GM12801 (cell line): ENCODE data around the gene TYW3.

Experiments
- TF ChIP-seq, protein P1 (sequence below): IDR thresholded peaks from one replicate; pipeline ENCODE4 v1.5.1; 2011; ENCODE audit warnings: control low read depth; ENCODE audit not compliant: insufficient read length; ENCODE audit errors: extremely low read depth

Gene TYW3

DNA sequence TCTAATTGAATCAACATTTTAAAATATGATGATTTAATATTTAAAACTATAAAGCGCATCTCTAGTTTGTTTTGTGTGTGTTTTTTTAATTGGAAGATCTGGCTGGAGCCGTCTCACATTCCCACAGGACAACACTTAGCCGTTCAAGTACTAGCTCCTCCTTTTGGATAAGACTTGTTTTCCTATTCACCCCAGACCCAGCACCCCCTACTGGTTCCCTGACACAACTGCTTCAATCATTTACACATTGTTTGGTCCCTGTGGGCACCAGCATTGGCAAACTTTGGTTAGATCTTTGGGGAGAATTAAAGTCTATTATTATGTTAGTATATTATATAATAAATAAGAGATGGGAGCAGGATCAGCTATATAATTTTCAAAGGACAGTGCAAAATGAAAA, 34.5 kb downstream of the TYW3 start:
- TF ChIP-seq, protein P1, sequence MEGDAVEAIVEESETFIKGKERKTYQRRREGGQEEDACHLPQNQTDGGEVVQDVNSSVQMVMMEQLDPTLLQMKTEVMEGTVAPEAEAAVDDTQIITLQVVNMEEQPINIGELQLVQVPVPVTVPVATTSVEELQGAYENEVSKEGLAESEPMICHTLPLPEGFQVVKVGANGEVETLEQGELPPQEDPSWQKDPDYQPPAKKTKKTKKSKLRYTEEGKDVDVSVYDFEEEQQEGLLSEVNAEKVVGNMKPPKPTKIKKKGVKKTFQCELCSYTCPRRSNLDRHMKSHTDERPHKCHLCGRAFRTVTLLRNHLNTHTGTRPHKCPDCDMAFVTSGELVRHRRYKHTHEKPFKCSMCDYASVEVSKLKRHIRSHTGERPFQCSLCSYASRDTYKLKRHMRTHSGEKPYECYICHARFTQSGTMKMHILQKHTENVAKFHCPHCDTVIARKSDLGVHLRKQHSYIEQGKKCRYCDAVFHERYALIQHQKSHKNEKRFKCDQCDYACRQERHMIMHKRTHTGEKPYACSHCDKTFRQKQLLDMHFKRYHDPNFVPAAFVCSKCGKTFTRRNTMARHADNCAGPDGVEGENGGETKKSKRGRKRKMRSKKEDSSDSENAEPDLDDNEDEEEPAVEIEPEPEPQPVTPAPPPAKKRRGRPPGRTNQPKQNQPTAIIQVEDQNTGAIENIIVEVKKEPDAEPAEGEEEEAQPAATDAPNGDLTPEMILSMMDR = no peak

DNA sequence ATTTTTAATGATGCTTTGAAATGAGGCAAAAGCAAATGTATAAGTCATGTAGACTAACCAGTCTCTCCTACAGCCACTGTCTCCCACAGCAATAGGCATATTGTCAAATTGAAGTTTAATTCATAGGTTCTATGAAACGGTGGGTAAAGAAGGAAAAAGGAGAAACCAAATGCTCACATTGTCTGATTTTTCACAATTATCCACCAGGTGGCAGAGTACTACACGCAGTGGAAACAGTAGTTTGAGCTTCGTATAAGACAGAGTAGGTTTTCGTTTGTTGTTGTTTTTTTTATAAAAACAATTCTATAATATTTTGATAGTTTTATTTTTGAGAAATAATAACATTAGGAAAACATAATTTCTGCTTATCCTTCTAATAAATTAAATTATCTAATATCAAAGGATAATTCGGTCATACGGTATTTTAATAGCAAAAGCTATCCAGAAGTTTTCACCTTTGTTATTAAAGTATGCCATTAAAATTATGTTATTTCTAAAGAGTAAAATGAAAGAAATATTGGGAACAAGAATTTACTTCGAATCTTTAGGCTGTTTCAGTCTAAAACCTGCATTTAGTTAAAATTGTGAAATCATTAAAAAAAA, 39.1 kb downstream of the TYW3 start:
- TF ChIP-seq, protein P1 = no peak

DNA sequence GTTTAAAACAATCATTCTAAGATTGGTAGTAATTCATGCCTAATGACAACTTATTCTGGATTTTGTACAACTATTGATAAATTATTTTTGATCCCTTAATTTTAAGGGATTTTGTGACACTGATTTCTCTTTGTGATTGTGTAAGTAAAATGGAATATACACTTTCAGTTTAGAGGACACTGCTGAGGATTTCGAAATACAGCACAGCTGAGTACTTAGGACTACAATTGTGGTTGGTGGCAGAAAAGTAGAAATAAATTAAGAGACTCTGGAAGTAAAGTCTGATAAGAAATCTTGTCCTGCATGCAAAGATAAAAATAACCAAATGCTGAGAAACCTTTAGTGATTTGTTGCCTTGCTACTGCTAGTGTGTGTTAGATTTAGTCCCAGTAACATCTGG, 40.0 kb downstream of the TYW3 start:
- TF ChIP-seq, protein P1 = no peak

DNA sequence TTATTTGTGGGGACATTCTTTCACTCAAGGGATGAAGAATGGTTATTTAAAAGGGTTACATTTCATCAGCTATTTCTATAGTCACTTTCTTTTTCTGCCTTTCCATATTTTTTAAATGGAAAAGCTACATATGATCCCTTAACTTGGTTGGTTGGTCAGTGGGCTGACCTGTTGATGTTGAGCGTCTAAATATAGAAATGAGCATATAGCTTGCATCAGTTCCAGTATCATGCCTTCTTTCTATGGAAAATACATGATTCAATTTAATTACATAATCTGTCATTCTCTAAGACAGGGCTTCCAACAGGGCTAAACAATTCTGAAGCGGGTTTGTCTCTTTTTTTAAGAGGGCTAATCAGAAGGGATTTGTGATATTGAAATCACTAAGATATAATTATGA, 40.6 kb downstream of the TYW3 start:
- TF ChIP-seq, protein P1 = no peak

DNA sequence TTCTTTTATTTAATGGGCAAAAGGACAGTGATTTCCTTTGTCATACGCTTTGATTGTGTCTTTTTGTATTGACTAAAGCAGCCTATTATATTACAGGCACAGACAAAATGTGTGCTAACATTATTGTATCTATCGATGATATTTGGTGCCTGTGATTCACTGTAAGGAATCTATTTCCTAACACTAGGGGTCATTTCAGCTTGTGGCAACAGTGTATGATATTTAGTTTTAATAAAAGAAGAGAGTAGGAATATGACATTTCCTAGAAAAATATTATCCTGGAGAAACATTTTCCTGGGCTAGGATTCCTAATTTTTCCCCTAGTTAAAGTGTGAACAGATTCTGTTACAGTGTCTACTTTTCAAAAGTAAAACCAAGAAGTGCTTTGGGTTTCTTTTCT, 42.8 kb downstream of the TYW3 start:
- TF ChIP-seq, protein P1 = no peak

DNA sequence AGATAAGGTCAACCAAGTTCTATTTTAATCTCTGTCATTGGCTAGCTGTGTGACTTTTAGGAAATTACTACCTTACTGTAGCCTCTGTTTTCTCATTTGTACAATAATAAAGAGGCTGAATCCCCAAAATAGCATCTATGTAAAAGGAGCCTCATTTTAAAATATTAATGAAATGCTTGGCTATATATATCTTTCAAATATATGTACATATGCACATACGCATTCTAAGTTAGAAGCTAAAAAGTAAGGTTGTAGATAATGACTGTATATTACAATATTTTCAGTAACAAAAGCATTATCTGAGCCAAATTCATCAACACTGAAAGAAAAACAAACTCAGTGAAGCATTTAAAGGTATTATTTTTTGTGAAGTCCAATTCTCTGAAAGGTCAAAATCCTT, 44.6 kb downstream of the TYW3 start:
- TF ChIP-seq, protein P1 = no peak

DNA sequence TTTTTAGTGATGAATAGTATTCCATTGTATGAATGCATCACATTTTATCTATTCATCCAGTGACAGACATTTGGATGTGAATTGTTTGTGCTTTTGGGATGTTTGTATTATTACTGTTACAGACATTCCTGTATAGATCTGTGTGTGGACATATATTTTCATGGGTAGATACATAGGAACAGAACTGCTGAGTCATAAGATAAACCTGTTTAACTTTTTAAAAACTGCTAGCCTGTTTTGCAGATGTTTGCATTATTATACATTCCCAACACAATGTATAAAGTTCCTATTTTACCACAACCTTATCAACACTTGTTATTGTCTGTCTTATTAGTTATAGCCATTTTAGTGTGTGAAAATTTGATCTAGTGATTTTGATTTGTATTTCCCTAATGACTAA, 46.8 kb downstream of the TYW3 start:
- TF ChIP-seq, protein P1 = no peak
